H9 (cell line): ENCODE data around the gene SPINK2. TPM values are rescaled to one million over a fixed set of nuclear protein-coding genes. Genes with fewer than 3 reads are reported as not detected.
A peak's percentile ranks its signal among the peaks of the same experiment; 100 is the strongest.

Experiments
- DNase-seq: peaks from one replicate; pipeline ENCODE4 v3.0.0-alpha.2; 2017
- H2AFZ ChIP-seq: one replicate; pipeline ENCODE4 v1.6.1; 2013; ENCODE audit warnings: mild to moderate bottlenecking, low read length, control low read depth, moderate library complexity
- H2AK5ac ChIP-seq: 2 replicates; pipeline ENCODE4 v1.6.1; 2013; ENCODE audit warnings: low read length, control low read depth, mixed read lengths; ENCODE audit not compliant: insufficient read length
- H2BK120ac ChIP-seq: one replicate; pipeline ENCODE4 v1.6.1; 2013; ENCODE audit warnings: low read depth, mild to moderate bottlenecking, low read length, control low read depth, inconsistent platforms; ENCODE audit not compliant: poor library complexity, severe bottlenecking
- H2BK12ac ChIP-seq: 2 replicates; pipeline ENCODE4 v1.6.1; 2013; ENCODE audit warnings: low read length, control low read depth, mixed read lengths, low read depth; ENCODE audit not compliant: insufficient read length
- H2BK15ac ChIP-seq: 2 replicates; pipeline ENCODE4 v1.6.1; 2013; ENCODE audit warnings: low read depth, low read length, control low read depth
- H2BK20ac ChIP-seq: one replicate; pipeline ENCODE4 v1.6.1; 2013; ENCODE audit warnings: low read depth, mild to moderate bottlenecking, low read length, control low read depth, inconsistent platforms; ENCODE audit not compliant: poor library complexity, severe bottlenecking
- H2BK5ac ChIP-seq: 2 replicates; pipeline ENCODE4 v1.6.1; 2013; ENCODE audit warnings: low read length, control low read depth, mixed read lengths; ENCODE audit not compliant: insufficient read length
- H3K14ac ChIP-seq: 2 replicates; pipeline ENCODE4 v1.6.1; 2013; ENCODE audit warnings: low read length, control low read depth; ENCODE audit not compliant: insufficient read depth
- H3K18ac ChIP-seq: 2 replicates; pipeline ENCODE4 v1.6.1; 2013; ENCODE audit warnings: low read depth, mild to moderate bottlenecking, mixed read lengths, low read length, control low read depth; ENCODE audit not compliant: insufficient read length
- H3K23ac ChIP-seq: 2 replicates; pipeline ENCODE4 v1.6.1; 2013; ENCODE audit warnings: low read length, control low read depth, mixed read lengths, low read depth; ENCODE audit not compliant: insufficient read length
- H3K23me2 ChIP-seq: 2 replicates; pipeline ENCODE4 v1.6.1; 2013; ENCODE audit warnings: low read depth, mild to moderate bottlenecking, mixed read lengths, low read length, control low read depth; ENCODE audit not compliant: insufficient read length, poor library complexity, severe bottlenecking
- H3K27ac ChIP-seq: 2 replicates; pipeline ENCODE4 v1.5.1; 2013; ENCODE audit warnings: low read length, control low read depth, mixed read lengths, low read depth; ENCODE audit not compliant: insufficient read length
- H3K27me3 ChIP-seq: 2 replicates; pipeline ENCODE4 v1.6.1; 2013; ENCODE audit warnings: low read length, control low read depth, inconsistent platforms; ENCODE audit not compliant: insufficient read depth
- H3K4ac ChIP-seq: 2 replicates; pipeline ENCODE4 v1.6.1; 2013; ENCODE audit warnings: low read depth, mild to moderate bottlenecking, control low read depth, inconsistent platforms, low read length, moderate library complexity
- H3K4me1 ChIP-seq: 2 replicates; pipeline ENCODE4 v1.6.1; 2013; ENCODE audit warnings: low read length, control low read depth, inconsistent platforms; ENCODE audit not compliant: insufficient read depth
- H3K4me2 ChIP-seq: 2 replicates; pipeline ENCODE4 v1.6.1; 2013; ENCODE audit warnings: low read length, control low read depth, mixed read lengths; ENCODE audit not compliant: insufficient read length, insufficient read depth
- H3K56ac ChIP-seq: 2 replicates; pipeline ENCODE4 v1.6.1; 2013; ENCODE audit warnings: low read depth, mild to moderate bottlenecking, mixed read lengths, low read length, control low read depth; ENCODE audit not compliant: insufficient read length
- H3K79me1 ChIP-seq: 2 replicates; pipeline ENCODE4 v1.6.1; 2013; ENCODE audit warnings: low read depth, mild to moderate bottlenecking, moderate library complexity, low read length, control low read depth, inconsistent platforms; ENCODE audit not compliant: insufficient read depth, poor library complexity, severe bottlenecking
- H3K79me2 ChIP-seq: 2 replicates; pipeline ENCODE4 v1.6.1; 2013; ENCODE audit warnings: low read length, control low read depth, inconsistent platforms; ENCODE audit not compliant: insufficient read depth
- H3K9ac ChIP-seq: 2 replicates; pipeline ENCODE4 v1.6.1; 2013; ENCODE audit warnings: low read length, control low read depth, mixed read lengths; ENCODE audit not compliant: insufficient read length; ENCODE audit errors: extremely low read depth
- H3K9me3 ChIP-seq: one replicate; pipeline ENCODE4 v1.6.1; 2013; ENCODE audit warnings: low read depth, low read length, inconsistent platforms; ENCODE audit not compliant: control insufficient read depth
- H3T11ph ChIP-seq: one replicate; pipeline ENCODE4 v1.6.1; 2013; ENCODE audit warnings: mild to moderate bottlenecking, low read length, control low read depth, inconsistent platforms
- H4K20me1 ChIP-seq: one replicate; pipeline ENCODE4 v1.6.1; 2013; ENCODE audit not compliant: control insufficient read depth, insufficient read length, insufficient read depth
- H4K5ac ChIP-seq: 2 replicates; pipeline ENCODE4 v1.6.1; 2013; ENCODE audit warnings: low read depth, mild to moderate bottlenecking, mixed read lengths, low read length, control low read depth; ENCODE audit not compliant: insufficient read length
- H4K8ac ChIP-seq: replicated peaks from 2 replicates; pipeline ENCODE4 v1.6.1; 2013; ENCODE audit warnings: low read length, control low read depth, mixed read lengths, low read depth; ENCODE audit not compliant: insufficient read length
- H4K91ac ChIP-seq: 2 replicates; pipeline ENCODE4 v1.6.1; 2013; ENCODE audit warnings: low read depth, mild to moderate bottlenecking, moderate library complexity, mixed read lengths, low read length, control low read depth; ENCODE audit not compliant: insufficient read length
- H3K27ac Mint-ChIP-seq, 3 experiments: 2 replicates in 2 of 3; 3 replicates in 1 of 3; pipeline ENCODE4 v1.8.0; 2020 to 2021; ENCODE audit warnings: mixed read lengths in 3 of 3, mild to moderate bottlenecking in 1 of 3, moderate library complexity in 1 of 3
- H3K27me3 Mint-ChIP-seq: 2 replicates; pipeline ENCODE4 v1.8.0; 2021; ENCODE audit warnings: low read depth, mild to moderate bottlenecking, moderate library complexity, mixed read lengths
- H3K36me3 Mint-ChIP-seq, 3 experiments: 2 replicates in 2 of 3; 3 replicates in 1 of 3; pipeline ENCODE4 v1.8.0; 2020 to 2021; ENCODE audit warnings: low read depth in 3 of 3, mixed read lengths in 3 of 3; ENCODE audit not compliant: insufficient read depth in 1 of 3
- H3K4me1 Mint-ChIP-seq, 2 experiments: 2 replicates each; pipeline ENCODE4 v1.8.0; 2020; ENCODE audit warnings: mixed read lengths in 2 of 2
- H3K4me3 Mint-ChIP-seq, 2 experiments: 2 replicates in 1 of 2; 3 replicates in 1 of 2; pipeline ENCODE4 v1.8.0; 2020 to 2021; ENCODE audit warnings: mild to moderate bottlenecking in 2 of 2, mixed read lengths in 2 of 2, moderate library complexity in 1 of 2
- H3K9me3 Mint-ChIP-seq, 2 experiments: 2 replicates in 1 of 2; 3 replicates in 1 of 2; pipeline ENCODE4 v1.8.0; 2020; ENCODE audit warnings: mild to moderate bottlenecking in 2 of 2, mixed read lengths in 2 of 2, moderate library complexity in 1 of 2
- CTCF ChIP-seq: fragments of 200-600 bp; sonication (generic); conservative IDR thresholded peaks from 3 replicates; pipeline ENCODE4 v1.8.0; 2021; ENCODE audit warnings: antibody characterized with exemption, mild to moderate bottlenecking
- WGBS: extraction: QIAGEN DNeasy Blood & Tissue Kit; methylation state at CpG from one replicate; pipeline ENCODE4 v1.1.7; 2013; ENCODE audit warnings: missing lambda C conversion rate, low lambda C conversion rate, mixed read lengths; ENCODE audit not compliant: insufficient read length; ENCODE audit errors: extremely low coverage; 5-methylcytosine and 5-hydroxymethylcytosine counted together
- total RNA-seq: library from RNA; stranded (reverse); gene quantifications from 2 replicates; pipeline ENCODE4 v1.2.1, GENCODE V29; 2021

The SPINK2 gene
- total RNA-seq, 1 experiment from 2014 or later: 0.44 TPM

GRCh38 chr4:56762484-56763250 lies 58.8 kb downstream of the SPINK2 start:
- Histone ChIP-seq H3K79me2 (no peaks in the 10 kb centered on the region), H2BK20ac (no peak overlapping the region), H3K27ac (no peak overlapping the region), H2BK12ac (no peak overlapping the region), H3K9me3 (no peaks in the 10 kb centered on the region), H4K91ac (no peak overlapping the region), H4K8ac (no peak overlapping the region), H2AFZ (no peak overlapping the region), H3K4me2 (no peak overlapping the region), H3K23me2 (no peaks in the 10 kb centered on the region), H3K27me3 (no peaks in the 10 kb centered on the region), H2AK5ac (no peak overlapping the region), H3T11ph (no peak overlapping the region), H2BK5ac (no peak overlapping the region), H3K4ac (no peak overlapping the region), H3K23ac (no peak overlapping the region), H3K4me1 (peaks cover 9% of the 10 kb centered on the region; the same call in 1 of the 2 replicates), H3K14ac (no peak overlapping the region), H4K5ac (no peak overlapping the region), H3K18ac (no peak overlapping the region), H4K20me1 (no peaks in the 10 kb centered on the region), H3K9ac (no peak overlapping the region), H2BK120ac (no peak overlapping the region), H3K56ac (no peak overlapping the region), H3K79me1 (no peaks in the 10 kb centered on the region), H2BK15ac (no peak overlapping the region)
- DNase-seq: no peak
- no CpG with 5 or more reads among the region's 10 CpGs for WGBS
- Mint-ChIP-seq H3K9me3 (no peaks in the 10 kb centered on the region), H3K4me3 (no peak overlapping the region; a peak in 1 of 5 replicates), H3K27ac (no peak overlapping the region; a peak in 1 of 7 replicates), H3K36me3 (no peaks in the 10 kb centered on the region), H3K4me1 (peaks cover 41 to 50% of the 10 kb centered on the region in 2 experiments), H3K27me3 (peaks cover 2% of the 10 kb centered on the region; the same call in 1 of the 2 replicates)
- peak; percentile 23; the same call in 1 of the 3 replicates for TF ChIP-seq CTCF
